Karpas-422 (cell line): ENCODE results near the gene FBP1. TPM values are rescaled to one million over a fixed set of nuclear protein-coding genes. Genes with fewer than 3 reads are reported as not detected.

Experiments used
- DNase-seq: peaks from one replicate; pipeline ENCODE4 v3.0.0-alpha.2; 2015
- H2AFZ ChIP-seq: fragments of 200-600 bp; sonication (generic); 2 replicates; pipeline ENCODE4 v1.6.1; 2014; ENCODE audit warnings: antibody characterized with exemption, low read length, mixed read lengths
- H3K27ac ChIP-seq: fragments of 200-600 bp; sonication (generic); 2 replicates; pipeline ENCODE4 v1.5.1; 2014; ENCODE audit warnings: mild to moderate bottlenecking, low read length, moderate library complexity
- H3K27me3 ChIP-seq: fragments of 200-600 bp; sonication (generic); 2 replicates; pipeline ENCODE4 v1.6.1; 2014; ENCODE audit warnings: low read length, mixed read lengths
- H3K36me3 ChIP-seq: fragments of 200-600 bp; sonication (generic); 2 replicates; pipeline ENCODE4 v1.6.1; 2014; ENCODE audit warnings: low read length, mixed read lengths; ENCODE audit not compliant: insufficient read depth
- H3K4me1 ChIP-seq: fragments of 200-600 bp; sonication (generic); 2 replicates; pipeline ENCODE4 v1.6.1; 2014; ENCODE audit warnings: mild to moderate bottlenecking, low read length, mixed read lengths
- H3K4me2 ChIP-seq: fragments of 200-600 bp; sonication (generic); 2 replicates; pipeline ENCODE4 v1.6.1; 2014; ENCODE audit warnings: low read length, low read depth, mild to moderate bottlenecking; ENCODE audit not compliant: poor library complexity, severe bottlenecking
- H3K4me3 ChIP-seq: fragments of 200-600 bp; sonication (generic); 2 replicates; pipeline ENCODE4 v1.5.1; 2014; ENCODE audit warnings: mild to moderate bottlenecking, antibody characterized with exemption, low read length, mixed read lengths
- H3K79me2 ChIP-seq: fragments of 200-600 bp; sonication (generic); 2 replicates; pipeline ENCODE4 v1.6.1; 2014; ENCODE audit warnings: mild to moderate bottlenecking, low read length, mixed read lengths
- H3K9ac ChIP-seq: fragments of 200-600 bp; sonication (generic); 2 replicates; pipeline ENCODE4 v1.6.0; 2014; ENCODE audit warnings: low read length
- H3K9me2 ChIP-seq: fragments of 200-600 bp; sonication (generic), shearing (Covaris generic); replicated peaks from 2 replicates; pipeline ENCODE4 v1.6.0; 2014; ENCODE audit warnings: mild to moderate bottlenecking, low read length, moderate library complexity; ENCODE audit not compliant: insufficient read depth
- H3K9me3 ChIP-seq: fragments of 300-700, 200-600 bp; sonication (generic); 2 replicates; pipeline ENCODE4 v1.6.1; 2014; ENCODE audit warnings: low read length, mixed read lengths
- H4K20me1 ChIP-seq: fragments of 200-600 bp; sonication (generic); 2 replicates; pipeline ENCODE4 v1.6.1; 2014; ENCODE audit warnings: mild to moderate bottlenecking, antibody characterized with exemption, low read length, low read depth; ENCODE audit not compliant: insufficient read depth
- total RNA-seq: library from RNA; depleted of rRNA; stranded (reverse); fragments of >200 nt; shearing (Covaris generic); gene quantifications from 2 replicates; pipeline ENCODE4 v1.2.3, GENCODE V29; 2014; ENCODE audit warnings: low replicate concordance

Gene FBP1
- total RNA-seq, 1 experiment from 2014 or later, result not detected

- no peaks in the 10 kb centered on the region for H3K36me3 ChIP-seq
- no peaks in the 10 kb centered on the region for H3K9me2 ChIP-seq
- no peak overlapping the region for H3K4me2 ChIP-seq
Measured at GRCh38 chr9:94676446-94677131, 37.3 kb upstream of the FBP1 start.

GRCh38 chr9:94675008-94675881, 35.9 kb upstream of the FBP1 start:
- Histone ChIP-seq H3K36me3 (no peaks in the 10 kb centered on the region), H3K27ac (no peak overlapping the region), H3K9me2 (no peaks in the 10 kb centered on the region), H2AFZ (no peak overlapping the region), H3K9ac (no peak overlapping the region), H3K4me1 (no peaks in the 10 kb centered on the region), H3K4me3 (no peak overlapping the region), H4K20me1 (no peaks in the 10 kb centered on the region), H3K79me2 (no peaks in the 10 kb centered on the region), H3K27me3 (no peaks in the 10 kb centered on the region), H3K9me3 (no peaks in the 10 kb centered on the region), H3K4me2 (no peak overlapping the region)
- no peak for DNase-seq

More at GRCh38 chr9:94676446-94677131, 37.3 kb upstream of the FBP1 start:
- no peak overlapping the region for H3K9ac ChIP-seq
- H3K9me3 ChIP-seq, result no peaks in the 10 kb centered on the region
- no peaks in the 10 kb centered on the region for H4K20me1 ChIP-seq
- no peak overlapping the region for H3K4me3 ChIP-seq
- no peak for DNase-seq
- no peak overlapping the region for H2AFZ ChIP-seq
- H3K4me1 ChIP-seq, result no peaks in the 10 kb centered on the region
- no peak overlapping the region for H3K27ac ChIP-seq
- no peaks in the 10 kb centered on the region for H3K79me2 ChIP-seq
- H3K27me3 ChIP-seq, result no peaks in the 10 kb centered on the region

- DNase-seq, result no peak
- no peak overlapping the region for H3K27ac ChIP-seq
- H3K4me1 ChIP-seq, result peaks cover 2% of the 10 kb centered on the region; the same call in 1 of the 2 replicates
- no peaks in the 10 kb centered on the region for H3K79me2 ChIP-seq
- no peak overlapping the region for H2AFZ ChIP-seq
- H3K36me3 ChIP-seq, result no peaks in the 10 kb centered on the region
- no peak overlapping the region for H3K4me2 ChIP-seq
- H3K4me3 ChIP-seq, result no peak overlapping the region
- no peaks in the 10 kb centered on the region for H3K9me2 ChIP-seq
- no peaks in the 10 kb centered on the region for H4K20me1 ChIP-seq
- no peaks in the 10 kb centered on the region for H3K27me3 ChIP-seq
- no peaks in the 10 kb centered on the region for H3K9me3 ChIP-seq
- H3K9ac ChIP-seq, result no peak overlapping the region
Measured at GRCh38 chr9:94672811-94673487, 33.6 kb upstream of the FBP1 start.

- no peaks in the 10 kb centered on the region for H3K9me2 ChIP-seq
- peak; percentile 83 for DNase-seq
- H3K9me3 ChIP-seq, result no peaks in the 10 kb centered on the region
- peaks cover 2% of the 10 kb centered on the region; the same call in 1 of the 2 replicates for H3K4me1 ChIP-seq
- H3K4me2 ChIP-seq, result peak overlapping the region; percentile 57
- H3K27me3 ChIP-seq, result no peaks in the 10 kb centered on the region
- H3K36me3 ChIP-seq, result no peaks in the 10 kb centered on the region
- peak overlapping the region; percentile 53 for H3K9ac ChIP-seq
- no peaks in the 10 kb centered on the region for H4K20me1 ChIP-seq
- H3K27ac ChIP-seq, result no peak overlapping the region
- H3K4me3 ChIP-seq, result peak overlapping the region; percentile 60
- peak overlapping the region; percentile 17 for H2AFZ ChIP-seq
- no peaks in the 10 kb centered on the region for H3K79me2 ChIP-seq
Measured at GRCh38 chr9:94668928-94669729, 29.8 kb upstream of the FBP1 start.

GRCh38 chr9:94668418-94668927, 29.2 kb upstream of the FBP1 start:
- Histone ChIP-seq H3K9ac (no peak overlapping the region), H3K9me2 (no peaks in the 10 kb centered on the region), H3K36me3 (no peaks in the 10 kb centered on the region), H3K27me3 (no peaks in the 10 kb centered on the region), H3K79me2 (no peaks in the 10 kb centered on the region), H3K4me2 (no peak overlapping the region), H3K4me3 (no peak overlapping the region), H2AFZ (no peak overlapping the region), H3K9me3 (no peaks in the 10 kb centered on the region), H3K4me1 (peaks cover 2% of the 10 kb centered on the region; the same call in 1 of the 2 replicates), H3K27ac (no peak overlapping the region), H4K20me1 (no peaks in the 10 kb centered on the region)
- no peak for DNase-seq

- no peak overlapping the region for H3K4me2 ChIP-seq
- H3K4me3 ChIP-seq, result no peak overlapping the region
- H3K27me3 ChIP-seq, result no peaks in the 10 kb centered on the region
- no peaks in the 10 kb centered on the region for H3K36me3 ChIP-seq
- no peak overlapping the region for H3K9ac ChIP-seq
- H3K9me2 ChIP-seq, result no peaks in the 10 kb centered on the region
- no peaks in the 10 kb centered on the region for H3K79me2 ChIP-seq
- no peak overlapping the region for H3K27ac ChIP-seq
- DNase-seq, result no peak
- no peaks in the 10 kb centered on the region for H4K20me1 ChIP-seq
- no peaks in the 10 kb centered on the region for H3K9me3 ChIP-seq
- H3K4me1 ChIP-seq, result peaks cover 2% of the 10 kb centered on the region; the same call in 1 of the 2 replicates
- no peak overlapping the region for H2AFZ ChIP-seq
Measured at GRCh38 chr9:94666364-94667099, 27.2 kb upstream of the FBP1 start.

GRCh38 chr9:94665613-94666012, 26.3 kb upstream of the FBP1 start:
- no peak overlapping the region for H3K4me3 ChIP-seq
- no peaks in the 10 kb centered on the region for H3K27me3 ChIP-seq
- H4K20me1 ChIP-seq, result no peaks in the 10 kb centered on the region
- no peaks in the 10 kb centered on the region for H3K79me2 ChIP-seq
- no peaks in the 10 kb centered on the region for H3K36me3 ChIP-seq
- H3K9ac ChIP-seq, result no peak overlapping the region
- H3K9me3 ChIP-seq, result no peaks in the 10 kb centered on the region
- no peak for DNase-seq
- no peak overlapping the region for H2AFZ ChIP-seq
- peaks cover 2% of the 10 kb centered on the region; the same call in 1 of the 2 replicates for H3K4me1 ChIP-seq
- H3K4me2 ChIP-seq, result no peak overlapping the region
- H3K9me2 ChIP-seq, result no peaks in the 10 kb centered on the region
- H3K27ac ChIP-seq, result no peak overlapping the region
